ENCODE data around the gene MVB12B.

MVB12B gene

GRCh38 chr9:126302730-126303129, 23.9 kb upstream of the MVB12B start:
- ChIA-PET CTCF (interaction anchor here (0.6 to 3.6 kb wide), 12 partner anchors 13 to 895 kb away, joined by 3 to 24 read pairs (median 4); no protein-coding TSS in a partner anchor), POLR2A (ENCODE audit: low non-redundant PET) (no interaction called here)
- no peak for TF ChIP-seq CTCF (conservative IDR thresholded peaks at IDR 0.05; ENCODE audit: low read depth)
- no peak overlapping the region for H3K27ac ChIP-seq
- no peak for DNase-seq (ENCODE audit: low spot score)

GRCh38 chr9:126303488-126303887, 23.1 kb upstream of the MVB12B start:
- ChIA-PET POLR2A (ENCODE audit: low non-redundant PET) (no interaction called here), CTCF (interaction anchor here (0.8 to 3.6 kb wide), 3 partner anchors 20 to 188 kb away, joined by 3 to 14 read pairs (median 5); no protein-coding TSS in a partner anchor)
- no peak overlapping the region for H3K27ac ChIP-seq
- TF ChIP-seq CTCF (conservative IDR thresholded peaks at IDR 0.05; ENCODE audit: low read depth) = no peak
- no peak for DNase-seq (ENCODE audit: low spot score)

- H3K27ac ChIP-seq = no peak overlapping the region
- TF ChIP-seq CTCF (conservative IDR thresholded peaks at IDR 0.05; ENCODE audit: low read depth) = no peak
- POLR2A ChIA-PET (ENCODE audit: low non-redundant PET) = no interaction called here
- no peak for DNase-seq (ENCODE audit: low spot score)
- CTCF ChIA-PET = interaction anchor here (0.6 to 3.6 kb wide), 4 partner anchors 14 to 187 kb away, joined by 3 to 14 read pairs (median 4); no protein-coding TSS in a partner anchor
Observed at GRCh38 chr9:126304207-126304970, 22.2 kb upstream of the MVB12B start.

GRCh38 chr9:126304971-126305320, 21.7 kb upstream of the MVB12B start:
- no peak for DNase-seq (ENCODE audit: low spot score)
- CTCF ChIA-PET = interaction anchor here (0.6 to 3.6 kb wide), 3 partner anchors 14 to 186 kb away, joined by 3 to 14 read pairs (median 5); no protein-coding TSS in a partner anchor

GRCh38 chr9:126306071-126306647, 20.5 kb upstream of the MVB12B start:
- ChIA-PET CTCF (interaction anchor here (3.6 kb wide), 1 partner anchor 92 kb away, joined by 14 read pairs; no protein-coding TSS in a partner anchor), POLR2A (ENCODE audit: low non-redundant PET) (no interaction called here)
- no peak for TF ChIP-seq CTCF (conservative IDR thresholded peaks at IDR 0.05; ENCODE audit: low read depth)
- H3K27ac ChIP-seq = no peak overlapping the region
- DNase-seq (ENCODE audit: low spot score) = no peak

More at GRCh38 chr9:126304971-126305320, 21.7 kb upstream of the MVB12B start:
- no peak for TF ChIP-seq CTCF (conservative IDR thresholded peaks at IDR 0.05; ENCODE audit: low read depth)
- no peak overlapping the region for H3K27ac ChIP-seq
- POLR2A ChIA-PET (ENCODE audit: low non-redundant PET) = no interaction called here

- no peak for TF ChIP-seq CTCF (conservative IDR thresholded peaks at IDR 0.05; ENCODE audit: low read depth)
- ChIA-PET POLR2A (ENCODE audit: low non-redundant PET) (no interaction called here), CTCF (interaction anchor here (0.6 to 1.5 kb wide), 2 partner anchors 33 to 91 kb away, joined by 4 to 9 read pairs; no protein-coding TSS in a partner anchor)
- DNase-seq (ENCODE audit: low spot score) = no peak
- no peak overlapping the region for H3K27ac ChIP-seq
Observed at GRCh38 chr9:126307322-126308061, 19.1 kb upstream of the MVB12B start.

Data from RWPE1 (cell line).